Left forelimb (tissue), 1 donor: Measurements from ENCODE around the gene LRRC1.

Source experiments
- DNase-seq: peaks from one replicate; pipeline ENCODE4 v3.0.0-alpha.2; 2018; ENCODE audit warnings: low spot score

LRRC1 gene

GRCh38 chr6:53962646-53963045 lies 167.8 kb downstream of the LRRC1 start:
- no peak for DNase-seq

GRCh38 chr6:53967415-53967814 lies 172.6 kb downstream of the LRRC1 start:
- no peak for DNase-seq
